Prostate gland (tissue), 2 donors: ENCODE results near the gene PYY.

Experiments used
- CTCF ChIP-seq, 4 experiments: fragments of 200-600 bp in 2 of 4; fragments of 450-650 bp in 2 of 4; sonication (generic) in 2 of 4; IDR thresholded peaks; 1 replicate in 3 of 4; 2 replicates in 1 of 4; pipeline ENCODE4 v1.5.1; 2016 to 2019; ENCODE audit warnings: antibody characterized with exemption in 4 of 4, mild to moderate bottlenecking in 2 of 4, moderate library complexity in 2 of 4
- POLR2A ChIP-seq: fragments of 450-650 bp; IDR thresholded peaks from one replicate; pipeline ENCODE4 v1.6.1; 2016; ENCODE audit warnings: antibody characterized with exemption, mild to moderate bottlenecking

GRCh38 chr17:43946781-43947180, 7.0 kb downstream of the PYY start:
- TF ChIP-seq CTCF (IDR thresholded peaks at IDR 0.05): no peak
- no peak for TF ChIP-seq POLR2A
